WTC11 (cell line): Measurements from ENCODE around the gene ITPK1. TPM values are rescaled to one million over a fixed set of nuclear protein-coding genes. Genes with fewer than 3 reads are reported as not detected.
A peak's percentile ranks its signal among the peaks of the same experiment; 100 is the strongest.

Experiments used
- ATAC-seq: fragments of 200-7000 bp; cut with Tn5 transposase; 2 replicates; pipeline ENCODE4 v1.10.0; 2021; ENCODE audit warnings: mild to moderate bottlenecking, moderate library complexity
- CTCF ChIA-PET: fragments of 300-600 bp; sonication (Branson Sonifier 250); formaldehyde crosslinking; loops from one replicate; lab custom pipeline; 2021; ENCODE audit warnings: antibody characterized with exemption; lab: Charles Lee
- POLR2A ChIA-PET: fragments of 350-600 bp; sonication (Branson Sonifier 250); formaldehyde crosslinking; loops from one replicate; lab custom pipeline; 2021; ENCODE audit warnings: antibody characterized with exemption; lab: Charles Lee
- DNase-seq: peaks from one replicate; pipeline ENCODE4 v3.0.0; 2021; ENCODE audit warnings: low spot score
- H3K27ac Mint-ChIP-seq: 2 replicates; pipeline ENCODE4 v1.8.0; 2021; ENCODE audit warnings: mixed read lengths
- H3K27me3 Mint-ChIP-seq: 2 replicates; pipeline ENCODE4 v1.8.0; 2021; ENCODE audit warnings: low read depth, mild to moderate bottlenecking, moderate library complexity, mixed read lengths
- H3K36me3 Mint-ChIP-seq: 2 replicates; pipeline ENCODE4 v1.8.0; 2021; ENCODE audit warnings: mixed read lengths
- H3K4me1 Mint-ChIP-seq: 2 replicates; pipeline ENCODE4 v1.8.0; 2022; ENCODE audit warnings: mixed read lengths
- H3K4me3 Mint-ChIP-seq: 2 replicates; pipeline ENCODE4 v1.8.0; 2021; ENCODE audit warnings: mild to moderate bottlenecking, moderate library complexity, mixed read lengths
- H3K9me3 Mint-ChIP-seq: 2 replicates; pipeline ENCODE4 v1.8.0; 2021; ENCODE audit warnings: mixed read lengths
- ARID4B ChIP-seq: sonication (generic); formaldehyde crosslinking; IDR thresholded peaks from 2 replicates; pipeline ENCODE4 v1.8.0; 2023; ENCODE audit warnings: missing genetic modification reagents, mild to moderate bottlenecking, borderline replicate concordance
- ATF6 ChIP-seq: sonication (generic); formaldehyde crosslinking; IDR thresholded peaks from 2 replicates; pipeline ENCODE4 v1.8.1; 2023; ENCODE audit warnings: mild to moderate bottlenecking, missing genetic modification reagents
- CBFB ChIP-seq: sonication (generic); formaldehyde crosslinking; IDR thresholded peaks from 2 replicates; pipeline ENCODE4 v1.8.1; 2022; ENCODE audit warnings: mild to moderate bottlenecking, low read depth, missing genetic modification reagents
- GRHL2 ChIP-seq: fragments of 250-450 bp; sonication (Bioruptor Pico); IDR thresholded peaks from 2 replicates; pipeline ENCODE4 v1.8.0; 2022; ENCODE audit warnings: mild to moderate bottlenecking, moderate library complexity; ENCODE audit not compliant: insufficient replicate concordance, severe bottlenecking
- NFATC4 ChIP-seq: fragments of 250-450 bp; sonication (Bioruptor Pico); IDR thresholded peaks from 2 replicates; pipeline ENCODE4 v1.9.0; 2021; ENCODE audit warnings: mild to moderate bottlenecking
- NR2C2 ChIP-seq: sonication (generic); formaldehyde crosslinking; IDR thresholded peaks from 2 replicates; pipeline ENCODE4 v1.8.0; 2022; ENCODE audit warnings: mild to moderate bottlenecking, missing genetic modification reagents
- TEAD4 ChIP-seq: sonication (generic); formaldehyde crosslinking; IDR thresholded peaks from 2 replicates; pipeline ENCODE4 v1.8.0; 2022; ENCODE audit warnings: mild to moderate bottlenecking, missing genetic modification reagents
- ZMAT4 ChIP-seq: fragments of 250-450 bp; sonication (Bioruptor Pico); IDR thresholded peaks from 2 replicates; pipeline ENCODE4 v1.9.0; 2021; ENCODE audit warnings: mild to moderate bottlenecking
- ZNF512 ChIP-seq: sonication (generic); formaldehyde crosslinking; IDR thresholded peaks from 2 replicates; pipeline ENCODE4 v1.8.1; 2022; ENCODE audit warnings: missing genetic modification reagents, borderline replicate concordance
- ZNF532 ChIP-seq: fragments of 250-450 bp; sonication (Bioruptor Pico); IDR thresholded peaks from 2 replicates; pipeline ENCODE4 v1.9.0; 2021; ENCODE audit warnings: mild to moderate bottlenecking, borderline replicate concordance
- total RNA-seq: library from RNA; stranded (reverse); gene quantifications from 3 replicates; pipeline ENCODE4 v1.2.3, GENCODE V29; 2021

Gene ITPK1
- total RNA-seq, 1 experiment from 2014 or later, result 144 TPM

- CTCF ChIA-PET, result no interaction called here
- TF ChIP-seq ATF6 (CRISPR knock-in tag), result no peak
- no peak for TF ChIP-seq GRHL2 (CRISPR knock-in tag)
- H3K27ac Mint-ChIP-seq, result no peak overlapping the region
- H3K4me3 Mint-ChIP-seq, result no peak overlapping the region
- no peaks in the 10 kb centered on the region; the same call in none of the 2 replicates for H3K27me3 Mint-ChIP-seq
- no peak for ATAC-seq
- POLR2A ChIA-PET, result no interaction called here
- H3K9me3 Mint-ChIP-seq, result peaks cover 54% of the 10 kb centered on the region
- H3K4me1 Mint-ChIP-seq, result peaks cover 20% of the 10 kb centered on the region
- no peak for DNase-seq
- H3K36me3 Mint-ChIP-seq, result peaks cover 57% of the 10 kb centered on the region
Measured at GRCh38 chr14:92976268-92976667, 139.5 kb downstream of the ITPK1 start.

GRCh38 chr14:92974541-92975345, 141.0 kb downstream of the ITPK1 start:
- H3K4me3 Mint-ChIP-seq, result no peak overlapping the region
- ChIA-PET POLR2A (no interaction called here), CTCF (interaction anchor here (0.6 to 2.1 kb wide), 9 partner anchors 11 to 609 kb away, joined by 3 to 6 read pairs (median 3); partner anchors contain the start of genes GON7 and UBR7)
- H3K27me3 Mint-ChIP-seq, result no peaks in the 10 kb centered on the region; the same call in 1 of the 2 replicates
- peaks cover 41% of the 10 kb centered on the region for H3K36me3 Mint-ChIP-seq
- ATAC-seq (no peak), DNase-seq (no peak)
- TF ChIP-seq CBFB (no peak), TEAD4 (CRISPR knock-in tag) (no peak), NR2C2 (CRISPR knock-in tag) (no peak), NFATC4 (CRISPR knock-in tag) (no peak), ZNF532 (CRISPR knock-in tag) (no peak), ZMAT4 (no peak), ARID4B (no peak), ZNF512 (no peak)
- H3K9me3 Mint-ChIP-seq, result peaks cover 41% of the 10 kb centered on the region
- H3K4me1 Mint-ChIP-seq, result peaks cover 33% of the 10 kb centered on the region
- peak overlapping the region; percentile 15; the same call in 1 of the 2 replicates for H3K27ac Mint-ChIP-seq
